Measurements from ENCODE around the gene FBXO21.
A peak's percentile ranks its signal among the peaks of the same experiment; 100 is the strongest.

The FBXO21 gene

GRCh38 chr12:117165342-117165741 lies 24.9 kb downstream of the FBXO21 start:
- DNase-seq (ENCODE audit: low read depth in 2 of 2): no peak

- no peak for DNase-seq (ENCODE audit: low read depth in 2 of 2)
These were observed 27.6 kb downstream of the FBXO21 start for GRCh38 chr12:117162633-117163032.

- DNase-seq (ENCODE audit: low read depth in 2 of 2): no peak
These were observed 28.1 kb downstream of the FBXO21 start for GRCh38 chr12:117162167-117162539.

GRCh38 chr12:117161460-117162166 lies 28.7 kb downstream of the FBXO21 start:
- DNase-seq (ENCODE audit: low read depth in 2 of 2): no peak

GRCh38 chr12:117159674-117160073 lies 30.6 kb downstream of the FBXO21 start:
- no peak for DNase-seq (ENCODE audit: low read depth in 2 of 2)

- no peak for DNase-seq (ENCODE audit: low read depth in 2 of 2)
These were observed 31.2 kb downstream of the FBXO21 start for GRCh38 chr12:117158911-117159553.

- DNase-seq (ENCODE audit: low read depth in 2 of 2): no peak
These were observed 32.2 kb downstream of the FBXO21 start for GRCh38 chr12:117158096-117158495.

GRCh38 chr12:117155278-117156060 lies 34.8 kb downstream of the FBXO21 start:
- peak; percentile 22 to 55 for DNase-seq (ENCODE audit: low read depth in 2 of 2)

- DNase-seq (ENCODE audit: low read depth in 2 of 2): no peak
These were observed 37.2 kb downstream of the FBXO21 start for GRCh38 chr12:117152793-117153775.

GRCh38 chr12:117151403-117152031 lies 38.8 kb downstream of the FBXO21 start:
- no peak for DNase-seq (ENCODE audit: low read depth in 2 of 2)

GRCh38 chr12:117149431-117149830 lies 40.8 kb downstream of the FBXO21 start:
- no peak for DNase-seq (ENCODE audit: low read depth in 2 of 2)

GRCh38 chr12:117148642-117149041 lies 41.6 kb downstream of the FBXO21 start:
- no peak for DNase-seq (ENCODE audit: low read depth in 2 of 2)

GRCh38 chr12:117147639-117148038 lies 42.6 kb downstream of the FBXO21 start:
- no peak for DNase-seq (ENCODE audit: low read depth in 2 of 2)

GRCh38 chr12:117145597-117146154 lies 44.6 kb downstream of the FBXO21 start:
- DNase-seq (ENCODE audit: low read depth in 2 of 2): no peak

GRCh38 chr12:117144599-117144998 lies 45.7 kb downstream of the FBXO21 start:
- DNase-seq (ENCODE audit: low read depth in 2 of 2): no peak

- DNase-seq (ENCODE audit: low read depth in 2 of 2): no peak
These were observed 47.2 kb downstream of the FBXO21 start for GRCh38 chr12:117143008-117143532.

GRCh38 chr12:117142094-117142493 lies 48.2 kb downstream of the FBXO21 start:
- DNase-seq (ENCODE audit: low read depth in 2 of 2): no peak

GRCh38 chr12:117141097-117141898 lies 49.0 kb downstream of the FBXO21 start:
- no peak for DNase-seq (ENCODE audit: low read depth in 2 of 2)

GRCh38 chr12:117140397-117141096 lies 49.7 kb downstream of the FBXO21 start:
- DNase-seq (ENCODE audit: low read depth in 2 of 2): no peak
